ENCODE results near the gene GPX7. TPM values are rescaled to one million over a fixed set of nuclear protein-coding genes. Genes with fewer than 3 reads are reported as not detected.
A peak's percentile ranks its signal among the peaks of the same experiment; 100 is the strongest.
"Not testable (repeated sequence)": the region's sequence is repeated elsewhere in the genome, so short reads cannot be mapped to it uniquely, and the experiment has no call there.

GPX7 gene
- polyA plus RNA-seq (2013, experiment 1 of 2; ENCODE audit: insufficient read length): 68.2 TPM
- 63.7 TPM for polyA plus RNA-seq (2013, experiment 2 of 2; ENCODE audit: insufficient read length)

- DNase-seq: peak; percentile 68
Observed at GRCh38 chr1:52601991-52602855, at the start of gene GPX7. Gene GPX7 (plus strand): TSS chr1:52602371. CDS start chr1:52602410, 39 bp downstream.

GRCh38 chr1:52552505-52553361, 49.4 kb upstream of the GPX7 start, which contains the start of gene TUT4:
Gene TUT4 (minus strand): TSS chr1:52553092. CDS start chr1:52526280, 26,812 bp downstream.
- peak; percentile 85 for DNase-seq

GRCh38 chr1:52553362-52554266, 48.6 kb upstream of the GPX7 start:
- peak; percentile 91 for DNase-seq

GRCh38 chr1:52554267-52554640, 47.9 kb upstream of the GPX7 start:
- no peak for DNase-seq

GRCh38 chr1:52554756-52555155, 47.4 kb upstream of the GPX7 start:
- peak; percentile 11 for DNase-seq

GRCh38 chr1:52556641-52557360, 45.4 kb upstream of the GPX7 start:
- DNase-seq: no peak

- no peak for DNase-seq
Observed at GRCh38 chr1:52558941-52559340, 43.2 kb upstream of the GPX7 start.

GRCh38 chr1:52559875-52560274, 42.3 kb upstream of the GPX7 start:
- DNase-seq: no peak

- DNase-seq: no peak
Observed at GRCh38 chr1:52562766-52563165, 39.4 kb upstream of the GPX7 start.

- DNase-seq: peak; percentile 14
Observed at GRCh38 chr1:52567943-52568342, 34.2 kb upstream of the GPX7 start.

GRCh38 chr1:52569449-52570210, 32.5 kb upstream of the GPX7 start:
- no peak for DNase-seq

- DNase-seq: peak; percentile 16
Observed at GRCh38 chr1:52571783-52572182, 30.4 kb upstream of the GPX7 start.

GRCh38 chr1:52572387-52572786, 29.8 kb upstream of the GPX7 start:
- no peak for DNase-seq

GRCh38 chr1:52574594-52574993, 27.6 kb upstream of the GPX7 start:
- peak; percentile 90 for DNase-seq

- DNase-seq: no peak
Observed at GRCh38 chr1:52576074-52576473, 26.1 kb upstream of the GPX7 start.

- DNase-seq: not testable (repeated sequence)
Observed at GRCh38 chr1:52578066-52578465, 24.1 kb upstream of the GPX7 start.

GRCh38 chr1:52579415-52579814, 22.8 kb upstream of the GPX7 start:
- no peak for DNase-seq

- DNase-seq: no peak
Observed at GRCh38 chr1:52580283-52580682, 21.9 kb upstream of the GPX7 start.

GRCh38 chr1:52582116-52582696, 20.0 kb upstream of the GPX7 start:
- DNase-seq: no peak

GRCh38 chr1:52585474-52585873, 16.7 kb upstream of the GPX7 start:
- no peak for DNase-seq
